ENCODE data around the gene PCA3. TPM values are rescaled to one million over a fixed set of nuclear protein-coding genes. Genes with fewer than 3 reads are reported as not detected.

PCA3 gene
- total and polyA plus RNA-seq, 4 donors = 0.33 to 0.92 (median 0.58) TPM

DNA sequence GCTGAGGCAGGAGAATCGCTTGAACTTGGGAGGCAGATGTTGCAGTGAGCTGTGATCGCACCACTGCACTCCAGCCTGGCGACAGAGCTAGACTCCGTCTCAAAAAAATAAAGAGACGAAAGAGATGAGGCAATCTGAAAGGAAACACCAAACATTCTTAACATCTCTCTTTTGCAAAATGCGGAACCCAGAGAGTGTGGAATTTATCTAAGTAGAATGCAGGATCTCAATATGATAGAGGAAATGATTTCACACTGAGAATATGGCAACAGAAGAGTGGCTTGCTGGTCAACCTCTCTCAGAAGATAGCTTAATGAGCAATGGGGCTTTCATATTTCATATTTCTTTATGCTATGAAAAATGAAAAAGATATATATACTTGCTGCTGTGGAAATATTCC is 33.4 kb upstream of the PCA3 start:
- 90% methylated on average over 6 of the region's 6 CpGs for WGBS
- no peaks in the 10 kb centered on the region for H3K27me3 ChIP-seq (ENCODE audit: control insufficient read depth in 4 of 4, insufficient read depth in 4 of 4, low read length in 3 of 4)
- DNase-seq (ENCODE audit: low spot score) = no peak
- no peak overlapping the region for H3K9ac ChIP-seq (ENCODE audit: low read depth in 1 of 2, low read length in 2 of 2)
- no peaks in the 10 kb centered on the region for H3K4me1 ChIP-seq (ENCODE audit: control insufficient read depth in 4 of 4, insufficient read depth in 4 of 4, low read length in 3 of 4)
- no peaks in the 10 kb centered on the region for H3K9me3 ChIP-seq (ENCODE audit: control insufficient read depth in 4 of 4, low read length in 3 of 4)
- TF ChIP-seq SP1 (IDR thresholded peaks at IDR 0.05) = no peak
- no peak for TF ChIP-seq REST (IDR thresholded peaks at IDR 0.05)
- TF ChIP-seq HNF4G (IDR thresholded peaks at IDR 0.05) = no peak
- TF ChIP-seq FOXA1 (IDR thresholded peaks at IDR 0.05) = no peak
- TF ChIP-seq, protein P1, sequence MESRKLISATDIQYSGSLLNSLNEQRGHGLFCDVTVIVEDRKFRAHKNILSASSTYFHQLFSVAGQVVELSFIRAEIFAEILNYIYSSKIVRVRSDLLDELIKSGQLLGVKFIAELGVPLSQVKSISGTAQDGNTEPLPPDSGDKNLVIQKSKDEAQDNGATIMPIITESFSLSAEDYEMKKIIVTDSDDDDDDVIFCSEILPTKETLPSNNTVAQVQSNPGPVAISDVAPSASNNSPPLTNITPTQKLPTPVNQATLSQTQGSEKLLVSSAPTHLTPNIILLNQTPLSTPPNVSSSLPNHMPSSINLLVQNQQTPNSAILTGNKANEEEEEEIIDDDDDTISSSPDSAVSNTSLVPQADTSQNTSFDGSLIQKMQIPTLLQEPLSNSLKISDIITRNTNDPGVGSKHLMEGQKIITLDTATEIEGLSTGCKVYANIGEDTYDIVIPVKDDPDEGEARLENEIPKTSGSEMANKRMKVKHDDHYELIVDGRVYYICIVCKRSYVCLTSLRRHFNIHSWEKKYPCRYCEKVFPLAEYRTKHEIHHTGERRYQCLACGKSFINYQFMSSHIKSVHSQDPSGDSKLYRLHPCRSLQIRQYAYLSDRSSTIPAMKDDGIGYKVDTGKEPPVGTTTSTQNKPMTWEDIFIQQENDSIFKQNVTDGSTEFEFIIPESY (IDR thresholded peaks at IDR 0.05) = no peak
- TF ChIP-seq RXRA (IDR thresholded peaks at IDR 0.05) = no peak
- no peak for TF ChIP-seq HNF4A (conservative IDR thresholded peaks at IDR 0.05)
- TF ChIP-seq CTCF (IDR thresholded peaks at IDR 0.05; ENCODE audit: low read depth, low read length, missing input control) = no peak
- no peaks in the 10 kb centered on the region for H3K36me3 ChIP-seq (ENCODE audit: control insufficient read depth in 4 of 4, insufficient read depth in 3 of 4, low read depth in 1 of 4, low read length in 3 of 4)
- H3K4me3 ChIP-seq (ENCODE audit: low read depth in 1 of 3, low read length in 3 of 3) = no peak overlapping the region
- H3K27ac ChIP-seq (ENCODE audit: low read depth in 1 of 2, low read length in 2 of 2) = no peak overlapping the region

GRCh38 chr9:76732341-76732958 is 31.8 kb upstream of the PCA3 start:
- Histone ChIP-seq H3K4me1 (ENCODE audit: control insufficient read depth in 4 of 4, insufficient read depth in 4 of 4, low read length in 3 of 4) (no peaks in the 10 kb centered on the region), H3K9ac (ENCODE audit: low read depth in 1 of 2, low read length in 2 of 2) (no peak overlapping the region), H3K36me3 (ENCODE audit: control insufficient read depth in 4 of 4, insufficient read depth in 3 of 4, low read depth in 1 of 4, low read length in 3 of 4) (no peaks in the 10 kb centered on the region), H3K4me3 (ENCODE audit: low read depth in 1 of 3, low read length in 3 of 3) (no peak overlapping the region), H3K27ac (ENCODE audit: low read depth in 1 of 2, low read length in 2 of 2) (no peak overlapping the region), H3K9me3 (ENCODE audit: control insufficient read depth in 4 of 4, low read length in 3 of 4) (no peaks in the 10 kb centered on the region), H3K27me3 (ENCODE audit: control insufficient read depth in 4 of 4, insufficient read depth in 4 of 4, low read length in 3 of 4) (no peaks in the 10 kb centered on the region)
- DNase-seq (ENCODE audit: low spot score) = no peak
- 69% methylated on average over 3 of the region's 3 CpGs for WGBS
- TF ChIP-seq REST (IDR thresholded peaks at IDR 0.05) = no peak
- TF ChIP-seq JUND (IDR thresholded peaks at IDR 0.05) = no peak
- no peak for TF ChIP-seq YY1 (IDR thresholded peaks at IDR 0.05)
- no peak for TF ChIP-seq FOXA1 (IDR thresholded peaks at IDR 0.05)
- TF ChIP-seq, protein P2, sequence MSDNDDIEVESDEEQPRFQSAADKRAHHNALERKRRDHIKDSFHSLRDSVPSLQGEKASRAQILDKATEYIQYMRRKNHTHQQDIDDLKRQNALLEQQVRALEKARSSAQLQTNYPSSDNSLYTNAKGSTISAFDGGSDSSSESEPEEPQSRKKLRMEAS (IDR thresholded peaks at IDR 0.05) = no peak
- TF ChIP-seq HNF4G (IDR thresholded peaks at IDR 0.05) = no peak
- TF ChIP-seq FOXA2 (IDR thresholded peaks at IDR 0.05) = no peak
- no peak for TF ChIP-seq RXRA (IDR thresholded peaks at IDR 0.05)
- TF ChIP-seq NR2F2 (IDR thresholded peaks at IDR 0.05) = no peak
- TF ChIP-seq RAD21 (IDR thresholded peaks at IDR 0.05) = no peak
- TF ChIP-seq TAF1 (conservative IDR thresholded peaks at IDR 0.05) = no peak
- TF ChIP-seq GABPA (IDR thresholded peaks at IDR 0.05 in 1 of 2, conservative IDR thresholded peaks at IDR 0.05 in 1 of 2) = no peak
- no peak for TF ChIP-seq SP1 (IDR thresholded peaks at IDR 0.05)
- TF ChIP-seq, protein P1 (IDR thresholded peaks at IDR 0.05) = no peak
- TF ChIP-seq EGR1 (IDR thresholded peaks at IDR 0.05; ENCODE audit: low read depth in 2 of 2) = no peak
- TF ChIP-seq HNF4A (conservative IDR thresholded peaks at IDR 0.05) = no peak

All from liver (tissue), 9 donors.